SK-N-SH (cell line): ENCODE measurements around the gene FBXO10. TPM values are rescaled to one million over a fixed set of nuclear protein-coding genes. Genes with fewer than 3 reads are reported as not detected.

Source experiments
- CTCF ChIA-PET: fragments of 300-600, 350-600 bp; formaldehyde crosslinking; extraction: SDS; loops from one replicate; lab custom pipeline; 2021; lab: Yijun Ruan, JAX
- POLR2A ChIA-PET: fragments of 350-600 bp; sonication (Branson Sonifier 250); formaldehyde crosslinking; extraction: SDS; loops from one replicate; lab custom pipeline; 2020; ENCODE audit warnings: antibody characterized with exemption, inconsistent platforms; lab: Yijun Ruan, JAX
- DNase-seq: peaks from one replicate; pipeline ENCODE4 v3.0.0; 2012
- H2AFZ ChIP-seq: fragments of 200-600 bp; sonication (generic); 2 replicates; pipeline ENCODE4 v1.8.1; 2016; ENCODE audit warnings: antibody characterized with exemption, mild to moderate bottlenecking, low read depth
- H3F3A ChIP-seq: fragments of 200-600 bp; sonication (generic); replicated peaks from 2 replicates; pipeline ENCODE3; 2016; ENCODE audit warnings: antibody characterized with exemption, mild to moderate bottlenecking; ENCODE audit not compliant: insufficient read depth
- H3K27ac ChIP-seq, 2 experiments: fragments of 200-500 bp in 1 of 2; fragments of 200-600 bp in 1 of 2; sonication (Bioruptor generic) in 1 of 2; sonication (generic), shearing (Covaris generic) in 1 of 2; 2 replicates each; pipeline versions ENCODE4 v1.5.1 to v1.6.1; 2014 to 2016; ENCODE audit warnings: low read depth in 2 of 2, inconsistent platforms in 1 of 2, low read length in 1 of 2, mild to moderate bottlenecking in 1 of 2, mixed read lengths in 1 of 2
- H3K27me3 ChIP-seq: fragments of 200-600 bp; sonication (generic), shearing (Covaris generic); 2 replicates; pipeline ENCODE4 v1.6.1; 2016; ENCODE audit warnings: mixed run types; ENCODE audit not compliant: insufficient read depth
- H3K36me3 ChIP-seq, 2 experiments: fragments of 200-500 bp in 1 of 2; fragments of 200-600 bp in 1 of 2; sonication (Bioruptor generic) in 1 of 2; sonication (generic) in 1 of 2; replicated peaks in 1 of 2; 2 replicates each; pipeline versions ENCODE3 to v1.5.1; 2014 to 2016; ENCODE audit warnings: low read length in 1 of 2, mild to moderate bottlenecking in 1 of 2; ENCODE audit not compliant: insufficient read depth in 2 of 2, control insufficient read depth in 1 of 2
- H3K4me1 ChIP-seq, 2 experiments: fragments of 200-500 bp in 1 of 2; fragments of 200-600 bp in 1 of 2; sonication (Bioruptor generic) in 1 of 2; sonication (generic), shearing (Covaris generic) in 1 of 2; 2 replicates each; pipeline versions ENCODE4 v1.5.1 to v1.6.1; 2014 to 2016; ENCODE audit warnings: low read depth in 1 of 2, low read length in 1 of 2, mixed run types in 1 of 2; ENCODE audit not compliant: insufficient read depth in 2 of 2, control insufficient read depth in 1 of 2
- H3K4me2 ChIP-seq: fragments of 200-600 bp; sonication (generic), shearing (Covaris generic); 2 replicates; pipeline ENCODE4 v1.6.1; 2017; ENCODE audit warnings: mixed run types
- H3K4me3 ChIP-seq, 2 experiments: fragments of 200-500 bp in 1 of 2; fragments of 200-600 bp in 1 of 2; sonication (Bioruptor generic) in 1 of 2; sonication (generic), shearing (Covaris generic) in 1 of 2; 2 replicates each; pipeline versions ENCODE4 v1.5.1 to v1.8.1; 2014 to 2016; ENCODE audit warnings: low read depth in 2 of 2, inconsistent platforms in 1 of 2, low read length in 1 of 2, mild to moderate bottlenecking in 1 of 2, mixed read lengths in 1 of 2, moderate library complexity in 1 of 2
- H3K79me2 ChIP-seq: fragments of 200-600 bp; sonication (generic); 2 replicates; pipeline ENCODE4 v1.8.1; 2017; ENCODE audit warnings: mild to moderate bottlenecking; ENCODE audit not compliant: insufficient read depth
- H3K9ac ChIP-seq: fragments of 200-600 bp; sonication (generic); 2 replicates; pipeline ENCODE4 v1.6.1; 2017; ENCODE audit warnings: mixed run types
- H3K9me2 ChIP-seq: fragments of 200-600 bp; sonication (generic); 2 replicates; pipeline ENCODE4 v1.6.1; 2017; ENCODE audit warnings: mixed run types
- H3K9me3 ChIP-seq: fragments of 200-600 bp; sonication (generic); 2 replicates; pipeline ENCODE4 v1.6.1; 2017; ENCODE audit warnings: mixed run types, mild to moderate bottlenecking, moderate library complexity
- H4K20me1 ChIP-seq: fragments of 200-600 bp; sonication (generic); 2 replicates; pipeline ENCODE4 v1.6.1; 2017; ENCODE audit warnings: mild to moderate bottlenecking, mixed run types; ENCODE audit not compliant: insufficient read depth
- ELF1 ChIP-seq: IDR thresholded peaks from 2 replicates; pipeline ENCODE4 v1.4.0; 2012
- MXI1 ChIP-seq: IDR thresholded peaks from 2 replicates; pipeline ENCODE4 v1.6.1; 2012; ENCODE audit warnings: mild to moderate bottlenecking, low read depth, low read length, improper control_type of control experiment
- REST ChIP-seq: IDR thresholded peaks from 2 replicates; pipeline ENCODE4 v1.6.1; 2012; ENCODE audit warnings: mild to moderate bottlenecking, low read depth, low read length, moderate library complexity
- RFX5 ChIP-seq: IDR thresholded peaks from 2 replicates; pipeline ENCODE4 v1.6.1; 2012; ENCODE audit warnings: mild to moderate bottlenecking, improper control_type of control experiment, low read length
- SIN3A ChIP-seq: IDR thresholded peaks from 2 replicates; pipeline ENCODE4 v1.6.1; 2012; ENCODE audit warnings: low read depth, mild to moderate bottlenecking, low read length, moderate library complexity, borderline replicate concordance
- TAF1 ChIP-seq: IDR thresholded peaks from 2 replicates; pipeline ENCODE4 v1.6.1; 2012; ENCODE audit warnings: low read depth, mild to moderate bottlenecking, low read length, moderate library complexity, borderline replicate concordance
- USF1 ChIP-seq: IDR thresholded peaks from 2 replicates; pipeline ENCODE4 v1.4.0; 2012; ENCODE audit warnings: low read depth, borderline replicate concordance
- WGBS: methylation state at CpG from one replicate; pipeline ENCODE4 v1.1.6; 2017; ENCODE audit warnings: low lambda C conversion rate; 5-methylcytosine and 5-hydroxymethylcytosine counted together
- polyA plus RNA-seq, 3 experiments: library from polyadenylated mRNA; depleted of rRNA; stranded (reverse); fragments of >200 nt; gene quantifications; 2 replicates each; pipeline ENCODE4 v1.2.3, GENCODE V29; 2012
- TF ChIP-seq, protein P1 (sequence below): fragments of 200-600 bp; sonication (generic); IDR thresholded peaks from 2 replicates; pipeline ENCODE4 v1.6.1; 2017; ENCODE audit warnings: antibody characterized with exemption, mild to moderate bottlenecking, moderate library complexity

The FBXO10 gene
- polyA plus RNA-seq, 1 of the 3 experiments (the other 2 are of a cell fraction) = 10.1 TPM

- H3K36me3 ChIP-seq = peaks cover 18 to 27% of the 10 kb centered on the region in 2 experiments
- WGBS = 92% methylated on average over 18 of the region's 18 CpGs
- peaks cover 3% of the 10 kb centered on the region for H3F3A ChIP-seq
- POLR2A ChIA-PET = interaction anchor here (0.6 kb wide), 1 partner anchor 107 kb away, joined by 3 read pairs; no protein-coding TSS in a partner anchor
- CTCF ChIA-PET = no interaction called here
- DNase-seq = no peak
- no peak overlapping the region for H3K27ac ChIP-seq
- no peak overlapping the region for H3K4me3 ChIP-seq
- no peak overlapping the region for H2AFZ ChIP-seq
- no peak overlapping the region for H3K9ac ChIP-seq
- H3K79me2 ChIP-seq = no peaks in the 10 kb centered on the region
- no peaks in the 10 kb centered on the region for H3K4me1 ChIP-seq
- no peaks in the 10 kb centered on the region for H3K27me3 ChIP-seq
- no peaks in the 10 kb centered on the region for H3K9me3 ChIP-seq
- TF ChIP-seq SIN3A (no peak), MXI1 (no peak), TAF1 (no peak), ELF1 (no peak), USF1 (no peak), RFX5 (no peak), REST (no peak)
- TF ChIP-seq, protein P1, sequence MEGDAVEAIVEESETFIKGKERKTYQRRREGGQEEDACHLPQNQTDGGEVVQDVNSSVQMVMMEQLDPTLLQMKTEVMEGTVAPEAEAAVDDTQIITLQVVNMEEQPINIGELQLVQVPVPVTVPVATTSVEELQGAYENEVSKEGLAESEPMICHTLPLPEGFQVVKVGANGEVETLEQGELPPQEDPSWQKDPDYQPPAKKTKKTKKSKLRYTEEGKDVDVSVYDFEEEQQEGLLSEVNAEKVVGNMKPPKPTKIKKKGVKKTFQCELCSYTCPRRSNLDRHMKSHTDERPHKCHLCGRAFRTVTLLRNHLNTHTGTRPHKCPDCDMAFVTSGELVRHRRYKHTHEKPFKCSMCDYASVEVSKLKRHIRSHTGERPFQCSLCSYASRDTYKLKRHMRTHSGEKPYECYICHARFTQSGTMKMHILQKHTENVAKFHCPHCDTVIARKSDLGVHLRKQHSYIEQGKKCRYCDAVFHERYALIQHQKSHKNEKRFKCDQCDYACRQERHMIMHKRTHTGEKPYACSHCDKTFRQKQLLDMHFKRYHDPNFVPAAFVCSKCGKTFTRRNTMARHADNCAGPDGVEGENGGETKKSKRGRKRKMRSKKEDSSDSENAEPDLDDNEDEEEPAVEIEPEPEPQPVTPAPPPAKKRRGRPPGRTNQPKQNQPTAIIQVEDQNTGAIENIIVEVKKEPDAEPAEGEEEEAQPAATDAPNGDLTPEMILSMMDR = no peak
- H3K9me2 ChIP-seq = no peaks in the 10 kb centered on the region
- no peaks in the 10 kb centered on the region for H4K20me1 ChIP-seq
- H3K4me2 ChIP-seq = no peak overlapping the region
These were observed 47.3 kb downstream of the FBXO10 start for GRCh38 chr9:37528652-37529471.

GRCh38 chr9:37523916-37524315, 52.3 kb downstream of the FBXO10 start:
- 96% methylated on average over 6 of the region's 6 CpGs for WGBS
- ChIA-PET CTCF (interaction anchor here (1.1 kb wide), 1 partner anchor 15 kb away, joined by 4 read pairs; no protein-coding TSS in a partner anchor), POLR2A (interaction anchor here (0.5 kb wide), 1 partner anchor 58 kb away, joined by 3 read pairs; no protein-coding TSS in a partner anchor)
- H3K9me3 ChIP-seq = no peaks in the 10 kb centered on the region
- TF ChIP-seq, protein P1 = no peak
- no peaks in the 10 kb centered on the region for H3K79me2 ChIP-seq
- H4K20me1 ChIP-seq = no peaks in the 10 kb centered on the region
- no peak overlapping the region for H3K27ac ChIP-seq
- H3K36me3 ChIP-seq = peaks cover 18 to 30% of the 10 kb centered on the region in 2 experiments
- no peak overlapping the region for H2AFZ ChIP-seq
- H3K27me3 ChIP-seq = no peaks in the 10 kb centered on the region
- H3K9me2 ChIP-seq = no peaks in the 10 kb centered on the region
- no peak overlapping the region for H3K4me2 ChIP-seq
- H3K4me1 ChIP-seq = no peaks in the 10 kb centered on the region
- no peak overlapping the region for H3K4me3 ChIP-seq
- H3F3A ChIP-seq = peaks cover 3% of the 10 kb centered on the region
- no peak for DNase-seq
- no peak overlapping the region for H3K9ac ChIP-seq
